ENCODE measurements around the gene CYP3A7. TPM values are rescaled to one million over a fixed set of nuclear protein-coding genes. Genes with fewer than 3 reads are reported as not detected.

The CYP3A7 gene
- total and polyA plus RNA-seq, 9 donors, result 0.04 to 0.36 (median 0.29) TPM; not detected in 3

Small RNA genes within 50 kb of the gene (small RNA-seq; reads per million reads assigned to genes)
- gene CYP3A51P, result not detected
- not detected for gene CYP3A7-CYP3A51P

Other genes with a start within 250 kb of the CYP3A7 start
- 10 to 100 TPM; 29.5 to 43.8 (median 36.7) TPM for gene ZNF394, start 234.9 kb downstream of the CYP3A7 start, total RNA-seq
- gene ZNF394, start 234.9 kb downstream of the CYP3A7 start, polyA plus RNA-seq, result 10 to 100 TPM; 19.2 to 23.1 TPM
- gene ZKSCAN5, start 230.5 kb downstream of the CYP3A7 start, total RNA-seq, result 10 to 100 TPM in 1 of 7 donors, 1 to 10 TPM in 6; 5.4 to 12.1 (median 8.6) TPM
- 10 to 100 TPM in 1 of 2 donors, 1 to 10 TPM in 1; 5.2 to 10.5 TPM for gene ZKSCAN5, start 230.5 kb downstream of the CYP3A7 start, polyA plus RNA-seq
- 10 to 100 TPM in 2 of 7 donors, 1 to 10 TPM in 5; 6.4 to 13.5 (median 9.0) TPM for gene FAM200A, start 183.1 kb downstream of the CYP3A7 start, total RNA-seq
- 1 to 10 TPM; 7.5 to 8.9 TPM for gene FAM200A, start 183.1 kb downstream of the CYP3A7 start, polyA plus RNA-seq
- 10 to 100 TPM; 48.7 to 68.5 (median 62.4) TPM for gene ZNF655, start 176.6 kb downstream of the CYP3A7 start, total RNA-seq
- gene ZNF655, start 176.6 kb downstream of the CYP3A7 start, polyA plus RNA-seq, result 10 to 100 TPM; 33.0 to 44.6 TPM
- 1 to 10 TPM in 4 of 7 donors, under 1 TPM in 3; 0.25 to 3.5 (median 1.2) TPM for gene TMEM225B, start 136.9 kb downstream of the CYP3A7 start, total RNA-seq
- gene TMEM225B, start 136.9 kb downstream of the CYP3A7 start, polyA plus RNA-seq, result 1 to 10 TPM in 1 of 2 donors, under 1 TPM in 1; 0.84 to 1.7 TPM
- 10 to 100 TPM; 10.2 to 21.1 (median 18.2) TPM for gene ZSCAN25, start 118.2 kb downstream of the CYP3A7 start, total RNA-seq
- gene ZSCAN25, start 118.2 kb downstream of the CYP3A7 start, polyA plus RNA-seq, result 10 to 100 TPM in 1 of 2 donors, 1 to 10 TPM in 1; 9.8 to 10.7 TPM
- 10 to 100 TPM in 1 of 7 donors, 1 to 10 TPM in 3, under 1 TPM in 3; 0.20 to 34.5 (median 1.9) TPM for gene CYP3A5, start 55.2 kb downstream of the CYP3A7 start, total RNA-seq
- gene CYP3A5, start 55.2 kb downstream of the CYP3A7 start, polyA plus RNA-seq, result 1 to 10 TPM in 1 of 2 donors, under 1 TPM in 1; 0.45 to 1.3 TPM
- gene CYP3A4, start 49.0 kb upstream of the CYP3A7 start, total RNA-seq, result 1 to 10 TPM in 2 of 7 donors, under 1 TPM in 4, not detected in 1; 0.15 to 3.7 (median 0.49) TPM
- under 1 TPM; 0.05 to 0.25 TPM for gene CYP3A4, start 49.0 kb upstream of the CYP3A7 start, polyA plus RNA-seq
- gene CYP3A43, start 92.8 kb upstream of the CYP3A7 start, total RNA-seq, result under 1 TPM in 2 of 7 donors, not detected in 5; 0.37 to 0.53 TPM
- gene CYP3A43, start 92.8 kb upstream of the CYP3A7 start, polyA plus RNA-seq, result not detected
- under 1 TPM in 1 of 7 donors, not detected in 6; 0.57 TPM for gene OR2AE1, start 141.8 kb upstream of the CYP3A7 start, total RNA-seq
- gene OR2AE1, start 141.8 kb upstream of the CYP3A7 start, polyA plus RNA-seq, result not detected
- 10 to 100 TPM; 31.7 to 58.9 (median 45.1) TPM for gene TRIM4, start 184.3 kb upstream of the CYP3A7 start, total RNA-seq
- 10 to 100 TPM; 42.2 to 64.8 TPM for gene TRIM4, start 184.3 kb upstream of the CYP3A7 start, polyA plus RNA-seq
- gene GJC3, start 194.4 kb upstream of the CYP3A7 start, total RNA-seq, result 1 to 10 TPM in 1 of 7 donors, under 1 TPM in 3, not detected in 3; 0.18 to 1.3 (median 0.29) TPM
- gene GJC3, start 194.4 kb upstream of the CYP3A7 start, polyA plus RNA-seq, result under 1 TPM; 0.42 to 0.45 TPM
- 10 to 100 TPM in 1 of 7 donors, 1 to 10 TPM in 3, under 1 TPM in 3; 0.34 to 21.3 (median 2.3) TPM for gene AZGP1, start 240.8 kb upstream of the CYP3A7 start, total RNA-seq
- 1 to 10 TPM; 1.3 to 5.4 TPM for gene AZGP1, start 240.8 kb upstream of the CYP3A7 start, polyA plus RNA-seq